ENCODE results near the gene MAP3K2.
A peak's percentile ranks its signal among the peaks of the same experiment; 100 is the strongest.

Gene MAP3K2, protein sequence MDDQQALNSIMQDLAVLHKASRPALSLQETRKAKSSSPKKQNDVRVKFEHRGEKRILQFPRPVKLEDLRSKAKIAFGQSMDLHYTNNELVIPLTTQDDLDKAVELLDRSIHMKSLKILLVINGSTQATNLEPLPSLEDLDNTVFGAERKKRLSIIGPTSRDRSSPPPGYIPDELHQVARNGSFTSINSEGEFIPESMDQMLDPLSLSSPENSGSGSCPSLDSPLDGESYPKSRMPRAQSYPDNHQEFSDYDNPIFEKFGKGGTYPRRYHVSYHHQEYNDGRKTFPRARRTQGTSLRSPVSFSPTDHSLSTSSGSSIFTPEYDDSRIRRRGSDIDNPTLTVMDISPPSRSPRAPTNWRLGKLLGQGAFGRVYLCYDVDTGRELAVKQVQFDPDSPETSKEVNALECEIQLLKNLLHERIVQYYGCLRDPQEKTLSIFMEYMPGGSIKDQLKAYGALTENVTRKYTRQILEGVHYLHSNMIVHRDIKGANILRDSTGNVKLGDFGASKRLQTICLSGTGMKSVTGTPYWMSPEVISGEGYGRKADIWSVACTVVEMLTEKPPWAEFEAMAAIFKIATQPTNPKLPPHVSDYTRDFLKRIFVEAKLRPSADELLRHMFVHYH

DNA sequence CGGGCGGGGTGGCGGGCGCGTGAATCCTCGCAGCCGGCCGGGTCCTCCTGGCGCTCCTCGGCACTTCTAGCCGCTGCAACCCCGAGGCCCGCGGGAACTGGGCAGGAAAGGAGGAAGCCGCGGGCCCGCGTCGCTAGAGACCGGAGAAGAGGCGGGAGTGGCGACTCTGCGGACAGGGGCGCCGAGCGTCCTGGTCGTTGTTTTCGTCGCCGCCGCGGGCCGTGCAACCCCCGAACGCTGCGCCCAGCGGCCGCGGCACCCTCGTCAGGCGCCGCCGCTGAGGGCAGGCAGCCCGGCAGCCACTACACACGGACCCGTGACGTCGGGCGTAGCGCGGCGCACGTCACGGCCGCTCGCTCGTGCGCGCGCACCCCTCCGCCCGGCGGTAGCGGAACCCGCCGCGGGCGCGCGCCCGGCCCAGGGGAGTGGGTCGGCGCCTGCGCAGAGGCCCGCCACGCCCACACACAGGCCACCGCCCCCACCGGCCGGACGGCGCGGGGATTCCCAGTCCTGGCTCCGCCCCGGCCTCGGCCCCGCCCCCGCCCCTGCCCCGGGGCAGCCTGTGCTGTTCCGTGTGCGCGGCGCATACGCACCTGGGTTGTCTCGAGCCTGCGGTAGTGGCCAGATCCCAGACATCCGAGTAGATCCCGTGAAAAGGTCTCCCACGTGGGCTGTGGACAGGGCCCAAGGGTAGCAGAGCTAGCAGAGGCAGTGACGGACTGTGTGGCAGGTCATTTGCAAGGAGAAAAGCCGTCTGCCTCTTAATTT lies at the start of gene MAP3K2:
TSS of gene MAP3K2 (minus strand) at position 321 of the 768 bp plus-strand sequence. CDS start 44,846 bp downstream, outside the sequence.
- H3K27ac Mint-ChIP-seq, result peak within 1 kb of the TSS; percentile 93
- H3K4me3 Mint-ChIP-seq, result peak within 1 kb of the TSS; percentile 88
- peaks cover 2% of the 10 kb centered on the region for H3K27me3 Mint-ChIP-seq (ENCODE audit: low read depth, poor library complexity)
- H3K4me1 Mint-ChIP-seq, result peaks cover 68% of the 10 kb centered on the region
- H3K36me3 Mint-ChIP-seq (ENCODE audit: low read depth), result peaks cover 24% of the 10 kb centered on the region
- DNase-seq, result peak; percentile 97
- TF ChIP-seq, protein P1, sequence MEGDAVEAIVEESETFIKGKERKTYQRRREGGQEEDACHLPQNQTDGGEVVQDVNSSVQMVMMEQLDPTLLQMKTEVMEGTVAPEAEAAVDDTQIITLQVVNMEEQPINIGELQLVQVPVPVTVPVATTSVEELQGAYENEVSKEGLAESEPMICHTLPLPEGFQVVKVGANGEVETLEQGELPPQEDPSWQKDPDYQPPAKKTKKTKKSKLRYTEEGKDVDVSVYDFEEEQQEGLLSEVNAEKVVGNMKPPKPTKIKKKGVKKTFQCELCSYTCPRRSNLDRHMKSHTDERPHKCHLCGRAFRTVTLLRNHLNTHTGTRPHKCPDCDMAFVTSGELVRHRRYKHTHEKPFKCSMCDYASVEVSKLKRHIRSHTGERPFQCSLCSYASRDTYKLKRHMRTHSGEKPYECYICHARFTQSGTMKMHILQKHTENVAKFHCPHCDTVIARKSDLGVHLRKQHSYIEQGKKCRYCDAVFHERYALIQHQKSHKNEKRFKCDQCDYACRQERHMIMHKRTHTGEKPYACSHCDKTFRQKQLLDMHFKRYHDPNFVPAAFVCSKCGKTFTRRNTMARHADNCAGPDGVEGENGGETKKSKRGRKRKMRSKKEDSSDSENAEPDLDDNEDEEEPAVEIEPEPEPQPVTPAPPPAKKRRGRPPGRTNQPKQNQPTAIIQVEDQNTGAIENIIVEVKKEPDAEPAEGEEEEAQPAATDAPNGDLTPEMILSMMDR (IDR thresholded peaks at IDR 0.05), result no peak
- H3K9me3 Mint-ChIP-seq, result peaks cover 6% of the 10 kb centered on the region

DNA sequence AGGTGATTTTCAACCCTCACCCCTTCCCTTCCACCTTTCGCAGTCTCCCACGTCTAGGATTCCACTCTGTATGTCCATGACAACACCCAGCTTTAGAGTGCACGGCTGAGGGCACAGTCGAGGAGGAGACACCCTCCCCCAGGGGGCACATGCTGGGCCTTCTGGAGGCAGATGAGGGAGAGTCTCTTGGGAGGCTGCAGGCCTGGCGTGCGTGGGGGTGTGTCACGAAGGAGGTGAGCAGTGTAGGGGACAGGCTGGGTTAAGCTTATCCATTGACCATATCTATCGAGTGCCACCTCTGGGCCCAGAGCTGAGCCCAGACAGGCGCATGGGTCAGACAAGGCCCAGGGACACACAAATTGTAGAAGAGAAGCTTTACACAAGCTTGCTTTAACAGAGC lies 49.3 kb upstream of the MAP3K2 start:
- DNase-seq, result no peak
- Mint-ChIP-seq H3K4me3 (no peak overlapping the region), H3K36me3 (ENCODE audit: low read depth) (no peaks in the 10 kb centered on the region), H3K9me3 (peaks cover 16% of the 10 kb centered on the region), H3K27ac (no peak overlapping the region), H3K4me1 (peaks cover 12% of the 10 kb centered on the region), H3K27me3 (ENCODE audit: low read depth, poor library complexity) (peaks cover 10% of the 10 kb centered on the region)
- TF ChIP-seq, protein P1 (IDR thresholded peaks at IDR 0.05), result no peak

DNA sequence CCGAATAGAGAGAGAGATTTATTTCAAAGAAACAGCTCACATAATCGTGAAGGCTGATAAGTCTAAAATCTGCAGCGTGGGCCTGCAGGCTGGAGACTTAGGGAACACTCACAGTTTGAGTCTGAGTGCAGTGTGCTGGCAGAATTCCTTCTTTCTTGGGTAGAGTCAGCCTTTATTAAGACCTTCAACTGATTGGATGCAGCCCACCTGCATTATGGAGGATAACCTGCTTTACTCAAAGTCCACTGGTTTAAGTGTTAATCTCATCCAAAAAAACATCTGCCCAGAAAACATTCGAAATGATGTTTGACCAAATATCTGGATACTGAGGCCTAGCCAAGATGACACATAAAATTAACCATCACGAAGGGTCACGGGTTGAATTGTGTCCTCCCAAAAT lies 46.7 kb upstream of the MAP3K2 start:
- Mint-ChIP-seq H3K27ac (no peak overlapping the region), H3K4me3 (no peak overlapping the region), H3K4me1 (peaks cover 19% of the 10 kb centered on the region), H3K36me3 (ENCODE audit: low read depth) (no peaks in the 10 kb centered on the region), H3K27me3 (ENCODE audit: low read depth, poor library complexity) (peaks cover 10% of the 10 kb centered on the region), H3K9me3 (peaks cover 4% of the 10 kb centered on the region)
- TF ChIP-seq, protein P1 (IDR thresholded peaks at IDR 0.05), result no peak
- DNase-seq, result no peak

DNA sequence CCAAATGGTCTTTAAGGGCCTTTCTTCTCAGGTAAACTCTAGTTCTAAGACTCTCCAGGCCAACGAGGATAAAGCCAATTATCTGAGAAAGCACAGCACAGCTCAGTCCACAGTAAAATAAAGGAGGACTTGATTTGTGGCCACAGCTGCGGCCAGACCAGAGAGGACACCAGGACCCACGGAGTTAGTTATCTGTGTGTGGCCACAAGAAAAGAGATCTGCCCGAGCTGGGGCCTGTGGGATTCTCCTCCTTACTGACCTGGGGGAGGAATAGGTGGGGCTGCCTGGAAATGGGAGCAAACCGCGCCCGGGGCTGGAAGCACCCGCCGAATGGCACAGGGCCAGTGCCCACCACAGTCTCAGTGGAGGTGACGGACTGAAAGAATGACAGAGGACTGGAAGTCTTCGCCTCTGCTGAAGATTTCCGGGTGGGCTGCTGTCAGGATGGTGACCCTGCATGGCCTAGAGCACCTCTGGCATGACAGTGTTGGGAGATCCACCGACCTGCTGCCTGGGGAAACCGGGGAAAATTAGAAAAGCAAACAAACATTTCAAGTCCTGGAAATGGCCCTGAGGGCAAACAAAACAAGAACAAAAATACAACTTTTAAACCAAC lies 43.7 kb upstream of the MAP3K2 start:
- TF ChIP-seq, protein P1 (IDR thresholded peaks at IDR 0.05), result no peak
- H3K36me3 Mint-ChIP-seq (ENCODE audit: low read depth), result no peaks in the 10 kb centered on the region
- H3K9me3 Mint-ChIP-seq, result no peaks in the 10 kb centered on the region
- DNase-seq, result no peak
- peaks cover 13% of the 10 kb centered on the region for H3K27me3 Mint-ChIP-seq (ENCODE audit: low read depth, poor library complexity)
- H3K4me1 Mint-ChIP-seq, result peaks cover 10% of the 10 kb centered on the region
- H3K27ac Mint-ChIP-seq, result peak overlapping the region; percentile 42
- H3K4me3 Mint-ChIP-seq, result no peak overlapping the region

DNA sequence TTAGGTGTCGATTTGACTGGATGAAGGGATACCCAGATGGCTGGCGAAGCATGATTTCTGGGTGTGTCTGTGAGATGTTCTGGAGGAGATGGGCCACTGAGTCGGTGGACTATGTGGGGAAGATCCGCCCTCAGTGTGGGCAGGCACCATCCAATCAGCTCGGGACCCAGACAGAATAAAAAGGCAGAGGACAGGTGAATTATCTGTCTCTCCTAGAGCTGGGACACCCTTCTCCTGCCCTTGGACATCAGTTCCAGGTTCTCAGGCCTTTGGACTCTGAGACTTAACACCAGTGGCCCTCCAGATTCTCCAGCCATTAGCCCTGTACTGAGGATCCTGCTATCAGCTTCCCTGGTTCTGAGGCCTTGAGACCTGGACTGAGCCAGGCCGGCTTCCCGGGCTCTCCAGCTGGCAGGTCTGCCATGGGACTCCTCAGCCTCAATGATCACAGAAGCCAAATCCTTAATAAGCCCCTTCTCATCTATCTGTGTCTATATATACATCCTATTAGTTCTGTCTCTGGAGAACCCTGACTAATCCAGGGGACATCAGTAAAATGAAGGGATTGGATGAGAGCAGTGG lies 42.2 kb upstream of the MAP3K2 start:
- Mint-ChIP-seq H3K4me3 (no peak overlapping the region), H3K4me1 (peaks cover 10% of the 10 kb centered on the region), H3K27me3 (ENCODE audit: low read depth, poor library complexity) (peaks cover 19% of the 10 kb centered on the region), H3K9me3 (no peaks in the 10 kb centered on the region), H3K36me3 (ENCODE audit: low read depth) (no peaks in the 10 kb centered on the region), H3K27ac (no peak overlapping the region)
- DNase-seq, result no peak
- TF ChIP-seq, protein P1 (IDR thresholded peaks at IDR 0.05), result no peak
